H9 (cell line): ENCODE measurements around the gene MAPK7. TPM values are rescaled to one million over a fixed set of nuclear protein-coding genes. Genes with fewer than 3 reads are reported as not detected.

Experiments
- DNase-seq: peaks from one replicate; pipeline ENCODE4 v3.0.0-alpha.2; 2017
- H2AFZ ChIP-seq: one replicate; pipeline ENCODE4 v1.6.1; 2013; ENCODE audit warnings: mild to moderate bottlenecking, low read length, control low read depth, moderate library complexity
- H2AK5ac ChIP-seq: 2 replicates; pipeline ENCODE4 v1.6.1; 2013; ENCODE audit warnings: low read length, control low read depth, mixed read lengths; ENCODE audit not compliant: insufficient read length
- H2BK120ac ChIP-seq: one replicate; pipeline ENCODE4 v1.6.1; 2013; ENCODE audit warnings: low read depth, mild to moderate bottlenecking, low read length, control low read depth, inconsistent platforms; ENCODE audit not compliant: poor library complexity, severe bottlenecking
- H2BK12ac ChIP-seq: 2 replicates; pipeline ENCODE4 v1.6.1; 2013; ENCODE audit warnings: low read length, control low read depth, mixed read lengths, low read depth; ENCODE audit not compliant: insufficient read length
- H2BK15ac ChIP-seq: 2 replicates; pipeline ENCODE4 v1.6.1; 2013; ENCODE audit warnings: low read depth, low read length, control low read depth
- H2BK20ac ChIP-seq: one replicate; pipeline ENCODE4 v1.6.1; 2013; ENCODE audit warnings: low read depth, mild to moderate bottlenecking, low read length, control low read depth, inconsistent platforms; ENCODE audit not compliant: poor library complexity, severe bottlenecking
- H2BK5ac ChIP-seq: 2 replicates; pipeline ENCODE4 v1.6.1; 2013; ENCODE audit warnings: low read length, control low read depth, mixed read lengths; ENCODE audit not compliant: insufficient read length
- H3K14ac ChIP-seq: 2 replicates; pipeline ENCODE4 v1.6.1; 2013; ENCODE audit warnings: low read length, control low read depth; ENCODE audit not compliant: insufficient read depth
- H3K18ac ChIP-seq: 2 replicates; pipeline ENCODE4 v1.6.1; 2013; ENCODE audit warnings: low read depth, mild to moderate bottlenecking, mixed read lengths, low read length, control low read depth; ENCODE audit not compliant: insufficient read length
- H3K23ac ChIP-seq: 2 replicates; pipeline ENCODE4 v1.6.1; 2013; ENCODE audit warnings: low read length, control low read depth, mixed read lengths, low read depth; ENCODE audit not compliant: insufficient read length
- H3K23me2 ChIP-seq: 2 replicates; pipeline ENCODE4 v1.6.1; 2013; ENCODE audit warnings: low read depth, mild to moderate bottlenecking, mixed read lengths, low read length, control low read depth; ENCODE audit not compliant: insufficient read length, poor library complexity, severe bottlenecking
- H3K27ac ChIP-seq: 2 replicates; pipeline ENCODE4 v1.5.1; 2013; ENCODE audit warnings: low read length, control low read depth, mixed read lengths, low read depth; ENCODE audit not compliant: insufficient read length
- H3K27me3 ChIP-seq: 2 replicates; pipeline ENCODE4 v1.6.1; 2013; ENCODE audit warnings: low read length, control low read depth, inconsistent platforms; ENCODE audit not compliant: insufficient read depth
- H3K4ac ChIP-seq: 2 replicates; pipeline ENCODE4 v1.6.1; 2013; ENCODE audit warnings: low read depth, mild to moderate bottlenecking, control low read depth, inconsistent platforms, low read length, moderate library complexity
- H3K4me1 ChIP-seq: 2 replicates; pipeline ENCODE4 v1.6.1; 2013; ENCODE audit warnings: low read length, control low read depth, inconsistent platforms; ENCODE audit not compliant: insufficient read depth
- H3K4me2 ChIP-seq: 2 replicates; pipeline ENCODE4 v1.6.1; 2013; ENCODE audit warnings: low read length, control low read depth, mixed read lengths; ENCODE audit not compliant: insufficient read length, insufficient read depth
- H3K56ac ChIP-seq: 2 replicates; pipeline ENCODE4 v1.6.1; 2013; ENCODE audit warnings: low read depth, mild to moderate bottlenecking, mixed read lengths, low read length, control low read depth; ENCODE audit not compliant: insufficient read length
- H3K79me1 ChIP-seq: 2 replicates; pipeline ENCODE4 v1.6.1; 2013; ENCODE audit warnings: low read depth, mild to moderate bottlenecking, moderate library complexity, low read length, control low read depth, inconsistent platforms; ENCODE audit not compliant: insufficient read depth, poor library complexity, severe bottlenecking
- H3K79me2 ChIP-seq: 2 replicates; pipeline ENCODE4 v1.6.1; 2013; ENCODE audit warnings: low read length, control low read depth, inconsistent platforms; ENCODE audit not compliant: insufficient read depth
- H3K9ac ChIP-seq: 2 replicates; pipeline ENCODE4 v1.6.1; 2013; ENCODE audit warnings: low read length, control low read depth, mixed read lengths; ENCODE audit not compliant: insufficient read length; ENCODE audit errors: extremely low read depth
- H3K9me3 ChIP-seq: one replicate; pipeline ENCODE4 v1.6.1; 2013; ENCODE audit warnings: low read depth, low read length, inconsistent platforms; ENCODE audit not compliant: control insufficient read depth
- H3T11ph ChIP-seq: one replicate; pipeline ENCODE4 v1.6.1; 2013; ENCODE audit warnings: mild to moderate bottlenecking, low read length, control low read depth, inconsistent platforms
- H4K20me1 ChIP-seq: one replicate; pipeline ENCODE4 v1.6.1; 2013; ENCODE audit not compliant: control insufficient read depth, insufficient read length, insufficient read depth
- H4K5ac ChIP-seq: 2 replicates; pipeline ENCODE4 v1.6.1; 2013; ENCODE audit warnings: low read depth, mild to moderate bottlenecking, mixed read lengths, low read length, control low read depth; ENCODE audit not compliant: insufficient read length
- H4K8ac ChIP-seq: replicated peaks from 2 replicates; pipeline ENCODE4 v1.6.1; 2013; ENCODE audit warnings: low read length, control low read depth, mixed read lengths, low read depth; ENCODE audit not compliant: insufficient read length
- H4K91ac ChIP-seq: 2 replicates; pipeline ENCODE4 v1.6.1; 2013; ENCODE audit warnings: low read depth, mild to moderate bottlenecking, moderate library complexity, mixed read lengths, low read length, control low read depth; ENCODE audit not compliant: insufficient read length
- H3K27ac Mint-ChIP-seq, 3 experiments: 2 replicates in 2 of 3; 3 replicates in 1 of 3; pipeline ENCODE4 v1.8.0; 2020 to 2021; ENCODE audit warnings: mixed read lengths in 3 of 3, mild to moderate bottlenecking in 1 of 3, moderate library complexity in 1 of 3
- H3K27me3 Mint-ChIP-seq: 2 replicates; pipeline ENCODE4 v1.8.0; 2021; ENCODE audit warnings: low read depth, mild to moderate bottlenecking, moderate library complexity, mixed read lengths
- H3K36me3 Mint-ChIP-seq, 3 experiments: 2 replicates in 2 of 3; 3 replicates in 1 of 3; pipeline ENCODE4 v1.8.0; 2020 to 2021; ENCODE audit warnings: low read depth in 3 of 3, mixed read lengths in 3 of 3; ENCODE audit not compliant: insufficient read depth in 1 of 3
- H3K4me1 Mint-ChIP-seq, 2 experiments: 2 replicates each; pipeline ENCODE4 v1.8.0; 2020; ENCODE audit warnings: mixed read lengths in 2 of 2
- H3K4me3 Mint-ChIP-seq, 2 experiments: 2 replicates in 1 of 2; 3 replicates in 1 of 2; pipeline ENCODE4 v1.8.0; 2020 to 2021; ENCODE audit warnings: mild to moderate bottlenecking in 2 of 2, mixed read lengths in 2 of 2, moderate library complexity in 1 of 2
- H3K9me3 Mint-ChIP-seq, 2 experiments: 2 replicates in 1 of 2; 3 replicates in 1 of 2; pipeline ENCODE4 v1.8.0; 2020; ENCODE audit warnings: mild to moderate bottlenecking in 2 of 2, mixed read lengths in 2 of 2, moderate library complexity in 1 of 2
- CTCF ChIP-seq: fragments of 200-600 bp; sonication (generic); conservative IDR thresholded peaks from 3 replicates; pipeline ENCODE4 v1.8.0; 2021; ENCODE audit warnings: antibody characterized with exemption, mild to moderate bottlenecking
- WGBS: extraction: QIAGEN DNeasy Blood & Tissue Kit; methylation state at CpG from one replicate; pipeline ENCODE4 v1.1.7; 2013; ENCODE audit warnings: missing lambda C conversion rate, low lambda C conversion rate, mixed read lengths; ENCODE audit not compliant: insufficient read length; ENCODE audit errors: extremely low coverage; 5-methylcytosine and 5-hydroxymethylcytosine counted together
- total RNA-seq: library from RNA; stranded (reverse); gene quantifications from 2 replicates; pipeline ENCODE4 v1.2.1, GENCODE V29; 2021

MAPK7 gene
- total RNA-seq, 1 experiment from 2014 or later, result 43.8 TPM

GRCh38 chr17:19370493-19370960 lies 7.8 kb upstream of the MAPK7 start:
- Mint-ChIP-seq H3K4me3 (no peak overlapping the region), H3K9me3 (no peaks in the 10 kb centered on the region; a peak in 1 of 5 replicates), H3K27ac (no peak overlapping the region), H3K4me1 (peaks cover 0 to 13% of the 10 kb centered on the region in 2 experiments; a peak in 3 of 4 replicates), H3K27me3 (no peaks in the 10 kb centered on the region), H3K36me3 (peaks cover 0 to 9% (median 6%) of the 10 kb centered on the region in 3 experiments; a peak in 3 of 7 replicates)
- Histone ChIP-seq H4K20me1 (no peaks in the 10 kb centered on the region), H3K56ac (no peak overlapping the region), H2BK15ac (no peak overlapping the region), H3K27ac (no peak overlapping the region), H3K9ac (no peak overlapping the region), H3K23ac (no peak overlapping the region), H3K18ac (no peak overlapping the region), H2AFZ (no peak overlapping the region), H3K4me1 (peaks cover 2% of the 10 kb centered on the region; the same call in 1 of the 2 replicates), H3K9me3 (no peaks in the 10 kb centered on the region), H3K4ac (no peak overlapping the region), H2BK5ac (no peak overlapping the region), H3K27me3 (no peaks in the 10 kb centered on the region), H2BK12ac (no peak overlapping the region), H3K14ac (no peak overlapping the region), H3T11ph (no peak overlapping the region), H4K5ac (no peak overlapping the region), H3K23me2 (no peaks in the 10 kb centered on the region), H2AK5ac (no peak overlapping the region), H2BK20ac (no peak overlapping the region), H3K79me2 (no peaks in the 10 kb centered on the region), H4K91ac (no peak overlapping the region), H3K79me1 (no peaks in the 10 kb centered on the region), H3K4me2 (no peak overlapping the region), H4K8ac (no peak overlapping the region), H2BK120ac (no peak overlapping the region)
- WGBS, result no CpG with 5 or more reads among the region's 7 CpGs
- no peak for DNase-seq
- no peak for TF ChIP-seq CTCF
